H1 (cell line): ENCODE data around the gene LSM3.

Experiments used
- BCL11A ChIP-seq, 2 experiments: IDR thresholded peaks; one replicate each; pipeline ENCODE4 v1.6.1; 2011; ENCODE audit warnings: low read depth in 2 of 2, low read length in 2 of 2, mild to moderate bottlenecking in 2 of 2
- CHD7 ChIP-seq: fragments of 300-600 bp; sonication (generic); IDR thresholded peaks from 2 replicates; pipeline ENCODE4 v1.7.1; 2012; ENCODE audit warnings: low read length, moderate library complexity, mild to moderate bottlenecking, inconsistent platforms; ENCODE audit not compliant: insufficient replicate concordance
- CTCF ChIP-seq, 3 experiments: IDR thresholded peaks; 1 replicate in 2 of 3; 2 replicates in 1 of 3; pipeline versions ENCODE4 v1.5.1 to v1.6.1; 2011; ENCODE audit warnings: low read length in 3 of 3, mild to moderate bottlenecking in 3 of 3, inconsistent platforms in 2 of 3, low read depth in 1 of 3, moderate library complexity in 1 of 3; ENCODE audit not compliant: insufficient read depth in 1 of 3; ENCODE audit errors: control extremely low read depth in 1 of 3
- EP300 ChIP-seq, 2 experiments: IDR thresholded peaks; 1 replicate in 1 of 2; 2 replicates in 1 of 2; pipeline ENCODE4 v1.6.1; 2011 to 2012; ENCODE audit warnings: low read depth in 2 of 2, low read length in 2 of 2, mild to moderate bottlenecking in 2 of 2, borderline replicate concordance in 1 of 2, inconsistent platforms in 1 of 2, moderate library complexity in 1 of 2
- EZH2 ChIP-seq: fragments of 200-600 bp; sonication (generic); IDR thresholded peaks from 2 replicates; pipeline ENCODE4 v1.7.1; 2012; ENCODE audit warnings: low read depth, mild to moderate bottlenecking, moderate library complexity, low read length, inconsistent platforms; ENCODE audit not compliant: severe bottlenecking
- FOSL1 ChIP-seq: IDR thresholded peaks from 2 replicates; pipeline ENCODE4 v1.6.1; 2011; ENCODE audit warnings: mild to moderate bottlenecking, low read depth, low read length, moderate library complexity; ENCODE audit not compliant: insufficient read depth
- MAFK ChIP-seq: IDR thresholded peaks from 2 replicates; pipeline ENCODE4 v1.6.1; 2012; ENCODE audit warnings: low read depth, mild to moderate bottlenecking, improper control_type of control experiment, low read length
- MAX ChIP-seq: IDR thresholded peaks from 2 replicates; pipeline ENCODE4 v1.6.1; 2012; ENCODE audit warnings: inconsistent platforms
- POLR2A ChIP-seq, 2 experiments: IDR thresholded peaks; 1 replicate in 1 of 2; 2 replicates in 1 of 2; pipeline ENCODE4 v1.6.1; 2011; ENCODE audit warnings: low read depth in 2 of 2, low read length in 2 of 2, mild to moderate bottlenecking in 2 of 2; ENCODE audit errors: control extremely low read depth in 1 of 2
- POLR2AphosphoS5 ChIP-seq: IDR thresholded peaks from 2 replicates; pipeline ENCODE4 v1.6.1; 2011; ENCODE audit warnings: low read depth, low read length
- RBBP5 ChIP-seq: IDR thresholded peaks from 2 replicates; pipeline ENCODE4 v1.7.1; 2012; ENCODE audit warnings: low read depth, mild to moderate bottlenecking, inconsistent platforms, low read length, moderate library complexity, borderline replicate concordance
- SIN3A ChIP-seq, 2 experiments: IDR thresholded peaks in 1 of 2; conservative IDR thresholded peaks in 1 of 2; 2 replicates each; pipeline ENCODE4 v1.6.1; 2011 to 2012; ENCODE audit warnings: low read length in 2 of 2, improper control_type of control experiment in 1 of 2, low read depth in 1 of 2, mild to moderate bottlenecking in 1 of 2
- SIX5 ChIP-seq: IDR thresholded peaks from 2 replicates; pipeline ENCODE4 v1.6.1; 2011; ENCODE audit warnings: mild to moderate bottlenecking, low read depth, low read length
- SUZ12 ChIP-seq: fragments of 200-600 bp; sonication (generic); IDR thresholded peaks from 2 replicates; pipeline ENCODE4 v1.6.1; 2012; ENCODE audit warnings: mild to moderate bottlenecking, inconsistent platforms, low read length, moderate library complexity, mixed read lengths

GRCh38 chr3:14221902-14222301 lies 43.3 kb downstream of the LSM3 start:
- TF ChIP-seq BCL11A (IDR thresholded peaks at IDR 0.05; ENCODE audit: low read depth in 2 of 2, low read length in 2 of 2), result no peak
- no peak for TF ChIP-seq POLR2A (IDR thresholded peaks at IDR 0.05; ENCODE audit: control extremely low read depth in 1 of 2, low read depth in 2 of 2, low read length in 2 of 2)
- TF ChIP-seq RBBP5, result no peak
- no peak for TF ChIP-seq CHD7
- TF ChIP-seq POLR2AphosphoS5, result no peak
- no peak for TF ChIP-seq SIN3A (conservative IDR thresholded peaks at IDR 0.05 in 1 of 2, IDR thresholded peaks at IDR 0.05 in 1 of 2; ENCODE audit: low read depth in 1 of 2, low read length in 2 of 2)
- TF ChIP-seq EZH2, result no peak
- TF ChIP-seq EP300 (IDR thresholded peaks at IDR 0.05; ENCODE audit: borderline replicate concordance in 1 of 2, low read depth in 2 of 2, low read length in 2 of 2), result no peak
- TF ChIP-seq CTCF (IDR thresholded peaks at IDR 0.05; ENCODE audit: control extremely low read depth in 1 of 3, insufficient read depth in 1 of 3, low read depth in 1 of 3, low read length in 3 of 3), result no peak
- no peak for TF ChIP-seq SUZ12
- no peak for TF ChIP-seq MAX
- TF ChIP-seq SIX5, result no peak
- TF ChIP-seq MAFK, result no peak
- TF ChIP-seq FOSL1, result no peak
